Keratinocyte (primary cell): Measurements from ENCODE around the gene VPS37B. TPM values are rescaled to one million over a fixed set of nuclear protein-coding genes. Genes with fewer than 3 reads are reported as not detected.

Source experiments
- DNase-seq: peaks from one replicate; pipeline ENCODE4 v3.0.0-alpha.2; 2011; ENCODE audit warnings: low read depth, missing footprints, low spot score
- FAIRE-seq: peaks from 2 replicates; lab custom pipeline; 2011; peaks lifted over from hg19 to GRCh38; lab: Jason Lieb, UNC
- H2AFZ ChIP-seq: 2 replicates; pipeline ENCODE4 v1.6.0; 2012; ENCODE audit warnings: low read length, control low read depth, inconsistent platforms; ENCODE audit not compliant: control insufficient read depth
- H3K27ac ChIP-seq: 2 replicates; pipeline ENCODE4 v1.5.1; 2011; ENCODE audit warnings: low read length; ENCODE audit not compliant: control insufficient read depth, insufficient read depth
- H3K27me3 ChIP-seq: 3 replicates; pipeline ENCODE4 v1.6.0; 2011; ENCODE audit warnings: low read length; ENCODE audit not compliant: control insufficient read depth, insufficient read depth; ENCODE audit errors: extremely low read depth
- H3K36me3 ChIP-seq, 2 experiments: 2 replicates in 1 of 2; 3 replicates in 1 of 2; pipeline ENCODE4 v1.5.1; 2011; ENCODE audit warnings: low read length in 2 of 2, mild to moderate bottlenecking in 1 of 2; ENCODE audit not compliant: control insufficient read depth in 2 of 2, insufficient read depth in 2 of 2; ENCODE audit errors: extremely low read depth in 1 of 2
- H3K4me1 ChIP-seq: 3 replicates; pipeline ENCODE4 v1.5.1; 2011; ENCODE audit warnings: low read length; ENCODE audit not compliant: control insufficient read depth, insufficient read depth; ENCODE audit errors: extremely low read depth
- H3K4me2 ChIP-seq: 3 replicates; pipeline ENCODE4 v1.6.0; 2011; ENCODE audit warnings: low read depth, low read length; ENCODE audit not compliant: control insufficient read depth, insufficient read depth; ENCODE audit errors: extremely low read depth
- H3K4me3 ChIP-seq, 3 experiments: fragments of 200-600 bp in 1 of 3; sonication (generic) in 1 of 3; 2 replicates in 2 of 3; 3 replicates in 1 of 3; pipeline ENCODE4 v1.5.1; 2011 to 2016; ENCODE audit warnings: low read length in 3 of 3, mild to moderate bottlenecking in 3 of 3, control low read depth in 2 of 3, inconsistent platforms in 1 of 3, low read depth in 1 of 3, mixed read lengths in 1 of 3, mixed run types in 1 of 3, moderate library complexity in 1 of 3; ENCODE audit not compliant: control insufficient read depth in 2 of 3, insufficient read depth in 2 of 3; ENCODE audit errors: extremely low read depth in 1 of 3
- H3K79me2 ChIP-seq: 2 replicates; pipeline ENCODE4 v1.6.0; 2012; ENCODE audit warnings: low read length; ENCODE audit not compliant: control insufficient read depth, insufficient read depth
- H3K9ac ChIP-seq: 3 replicates; pipeline ENCODE4 v1.6.0; 2011; ENCODE audit warnings: low read length; ENCODE audit not compliant: control insufficient read depth, insufficient read depth; ENCODE audit errors: extremely low read depth
- H3K9me1 ChIP-seq: 3 replicates; pipeline ENCODE4 v1.6.0; 2011; ENCODE audit warnings: low read length; ENCODE audit not compliant: control insufficient read depth, insufficient read depth; ENCODE audit errors: extremely low read depth
- H3K9me3 ChIP-seq: 2 replicates; pipeline ENCODE4 v1.5.1; 2012; ENCODE audit warnings: low read depth, low read length; ENCODE audit not compliant: control insufficient read depth
- H4K20me1 ChIP-seq: 3 replicates; pipeline ENCODE4 v1.6.0; 2011; ENCODE audit warnings: low read length; ENCODE audit not compliant: control insufficient read depth, insufficient read depth; ENCODE audit errors: extremely low read depth
- EZH2 ChIP-seq: IDR thresholded peaks from one replicate; pipeline ENCODE4 v1.6.1; 2012; ENCODE audit warnings: inconsistent platforms, mild to moderate bottlenecking, low read length, moderate library complexity
- dilution Hi-C: fragments of 300-500 bp; cut with MboI; formaldehyde crosslinking; loops from one replicate; pipeline ENCODE4 v1.7.0; 2020; ENCODE audit warnings: low sequenced_read_pairs; ENCODE audit not compliant: extremely low pct_ligation_motif_present
- polyA plus RNA-seq, 5 experiments: library from polyadenylated mRNA; depleted of rRNA in 3 of 5; stranded (reverse) in 3 of 5; stranded (forward) in 1 of 5; unstranded in 1 of 5; fragments of >200 nt; gene quantifications; 1 replicate in 1 of 5; 2 replicates in 3 of 5; 3 replicates in 1 of 5; pipeline versions ENCODE4 v1.2.1 to v1.2.3, GENCODE V29; 2011 to 2012; ENCODE audit warnings: missing spikeins in 2 of 5, low read depth in 1 of 5, low replicate concordance in 1 of 5
- TF ChIP-seq, protein P1 (sequence below), 3 experiments: IDR thresholded peaks in 1 of 3; conservative IDR thresholded peaks in 1 of 3; optimal IDR thresholded peaks in 1 of 3; 2 replicates in 2 of 3; 3 replicates in 1 of 3; pipeline versions ENCODE3 to v1.5.1; 2011; ENCODE audit warnings: low read length in 3 of 3, mild to moderate bottlenecking in 3 of 3, moderate library complexity in 2 of 3, control low read depth in 1 of 3, inconsistent platforms in 1 of 3; ENCODE audit not compliant: insufficient read depth in 2 of 3; ENCODE audit errors: extremely low read depth in 1 of 3

The VPS37B gene
- polyA plus RNA-seq, 1 donor (not counting 4 experiments of a cell fraction or from before 2014, with no cell fraction given): 34.1 TPM

DNA sequence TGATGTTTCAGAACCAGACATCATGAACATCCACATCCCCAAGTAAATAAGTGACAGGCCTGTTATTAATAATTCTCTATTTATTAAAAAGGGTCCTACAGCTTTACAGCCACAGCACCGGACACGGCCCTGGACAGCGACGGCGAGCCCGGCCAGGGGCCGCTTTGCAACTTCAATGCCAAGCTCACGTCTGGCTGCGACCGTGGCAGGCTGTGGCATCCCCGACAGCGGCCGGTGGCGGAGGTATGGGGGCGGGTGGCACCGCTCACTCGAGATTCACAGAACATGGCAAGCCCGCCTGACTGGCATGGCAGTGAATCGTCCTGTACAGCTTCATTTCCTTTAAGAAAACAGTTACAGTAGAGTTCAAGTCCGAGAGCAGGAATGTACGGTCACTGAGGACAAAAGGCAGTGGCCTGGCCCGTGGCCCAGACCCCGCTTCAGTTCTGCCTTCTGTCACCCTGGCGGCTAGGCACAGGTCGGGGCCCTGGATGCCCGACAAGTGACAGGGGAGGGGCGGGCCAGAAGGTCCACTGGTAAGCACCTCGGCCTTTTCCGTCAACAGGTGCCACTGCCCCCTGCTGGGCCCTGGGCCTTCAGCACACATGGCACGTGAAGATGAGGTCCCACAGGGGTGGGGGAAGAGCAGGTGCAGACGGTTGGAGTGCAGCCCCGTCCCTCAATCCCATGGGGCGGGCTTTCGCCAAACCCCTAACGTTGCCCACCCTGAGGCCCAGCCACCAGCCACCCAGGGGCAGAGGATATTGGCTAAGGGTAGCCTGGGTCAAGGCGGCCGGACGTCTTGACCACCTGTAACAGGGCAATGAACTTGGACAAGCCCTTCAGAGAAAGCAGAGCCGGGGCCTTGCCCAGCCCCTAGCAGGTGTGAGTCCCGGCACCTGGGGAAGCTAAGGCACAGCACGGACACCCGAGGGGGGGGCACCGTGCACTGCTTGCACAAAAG lies 30.4 kb downstream of the VPS37B start:
- Histone ChIP-seq H3K9ac (no peak overlapping the region), H4K20me1 (no peaks in the 10 kb centered on the region), H3K4me2 (no peak overlapping the region), H3K36me3 (peaks cover 28 to 49% of the 10 kb centered on the region in 2 experiments), H2AFZ (no peak overlapping the region), H3K9me1 (no peaks in the 10 kb centered on the region), H3K9me3 (no peaks in the 10 kb centered on the region), H3K4me3 (no peak overlapping the region), H3K27me3 (no peaks in the 10 kb centered on the region), H3K27ac (no peak overlapping the region), H3K4me1 (peaks cover 36% of the 10 kb centered on the region), H3K79me2 (peaks cover 41% of the 10 kb centered on the region)
- no peak for TF ChIP-seq EZH2
- TF ChIP-seq, protein P1, sequence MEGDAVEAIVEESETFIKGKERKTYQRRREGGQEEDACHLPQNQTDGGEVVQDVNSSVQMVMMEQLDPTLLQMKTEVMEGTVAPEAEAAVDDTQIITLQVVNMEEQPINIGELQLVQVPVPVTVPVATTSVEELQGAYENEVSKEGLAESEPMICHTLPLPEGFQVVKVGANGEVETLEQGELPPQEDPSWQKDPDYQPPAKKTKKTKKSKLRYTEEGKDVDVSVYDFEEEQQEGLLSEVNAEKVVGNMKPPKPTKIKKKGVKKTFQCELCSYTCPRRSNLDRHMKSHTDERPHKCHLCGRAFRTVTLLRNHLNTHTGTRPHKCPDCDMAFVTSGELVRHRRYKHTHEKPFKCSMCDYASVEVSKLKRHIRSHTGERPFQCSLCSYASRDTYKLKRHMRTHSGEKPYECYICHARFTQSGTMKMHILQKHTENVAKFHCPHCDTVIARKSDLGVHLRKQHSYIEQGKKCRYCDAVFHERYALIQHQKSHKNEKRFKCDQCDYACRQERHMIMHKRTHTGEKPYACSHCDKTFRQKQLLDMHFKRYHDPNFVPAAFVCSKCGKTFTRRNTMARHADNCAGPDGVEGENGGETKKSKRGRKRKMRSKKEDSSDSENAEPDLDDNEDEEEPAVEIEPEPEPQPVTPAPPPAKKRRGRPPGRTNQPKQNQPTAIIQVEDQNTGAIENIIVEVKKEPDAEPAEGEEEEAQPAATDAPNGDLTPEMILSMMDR (optimal IDR thresholded peaks at IDR 0.05 in 1 of 3, IDR thresholded peaks at IDR 0.05 in 1 of 3, conservative IDR thresholded peaks at IDR 0.05 in 1 of 3; ENCODE audit: extremely low read depth in 1 of 3, insufficient read depth in 2 of 3, low read length in 3 of 3): peak in 2 of 3 experiments; percentile 39 to 58
- dilution Hi-C loops: no loop called here
- FAIRE-seq (no peak), DNase-seq (no peak)

DNA sequence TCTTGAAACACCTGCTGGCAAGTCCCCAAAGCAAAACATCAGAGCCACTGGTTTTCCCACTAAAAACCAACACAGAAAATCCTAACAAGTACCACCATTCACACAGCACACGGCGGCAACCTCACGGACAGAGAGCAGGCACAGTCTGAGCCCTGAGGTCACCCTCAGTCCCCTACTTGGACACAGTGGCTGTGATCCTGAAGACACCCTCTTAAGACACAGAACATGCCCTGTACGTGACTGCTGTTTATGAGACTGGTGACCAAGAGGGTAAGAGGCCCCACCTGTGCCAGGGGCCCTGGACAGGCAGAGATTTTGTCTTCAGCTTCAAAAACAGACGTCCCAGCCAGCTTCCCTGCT lies 31.1 kb downstream of the VPS37B start:
- no peaks in the 10 kb centered on the region for H3K9me1 ChIP-seq
- FAIRE-seq (no peak), DNase-seq (no peak)
- peaks cover 34% of the 10 kb centered on the region for H3K79me2 ChIP-seq
- peaks cover 23 to 47% of the 10 kb centered on the region in 2 experiments for H3K36me3 ChIP-seq
- H4K20me1 ChIP-seq: no peaks in the 10 kb centered on the region
- H3K27ac ChIP-seq: no peak overlapping the region
- no peak overlapping the region for H3K9ac ChIP-seq
- H3K27me3 ChIP-seq: no peaks in the 10 kb centered on the region
- H3K9me3 ChIP-seq: no peaks in the 10 kb centered on the region
- peaks cover 38% of the 10 kb centered on the region for H3K4me1 ChIP-seq
- dilution Hi-C loops: no loop called here
- TF ChIP-seq EZH2: no peak
- TF ChIP-seq, protein P1 (optimal IDR thresholded peaks at IDR 0.05 in 1 of 3, IDR thresholded peaks at IDR 0.05 in 1 of 3, conservative IDR thresholded peaks at IDR 0.05 in 1 of 3; ENCODE audit: extremely low read depth in 1 of 3, insufficient read depth in 2 of 3, low read length in 3 of 3): no peak
- H3K4me3 ChIP-seq: no peak overlapping the region
- H2AFZ ChIP-seq: no peak overlapping the region
- no peak overlapping the region for H3K4me2 ChIP-seq
